Calu3 (cell line): ENCODE data around the gene LHFPL3. TPM values are rescaled to one million over a fixed set of nuclear protein-coding genes. Genes with fewer than 3 reads are reported as not detected.

Source experiments
- BruUV-seq: library from RNA; stranded (reverse); fragments of 400-500 nt; replicated peaks from 2 replicates; lab custom pipeline; 2021; lab: Mats Ljungman, UMichigan
- CTCF ChIA-PET: fragments of 300-600 bp; sonication (Branson Sonifier 250); formaldehyde crosslinking; loops from one replicate; lab custom pipeline; 2022; ENCODE audit warnings: antibody characterized with exemption; lab: Charles Lee
- DNase-seq: peaks from one replicate; pipeline ENCODE4 v3.0.0; 2022
- H3K27ac Mint-ChIP-seq: one replicate; pipeline ENCODE4 v1.8.0; 2022; ENCODE audit warnings: mixed read lengths; ENCODE audit not compliant: unreplicated experiment
- H3K27me3 Mint-ChIP-seq: one replicate; pipeline ENCODE4 v1.8.0; 2022; ENCODE audit warnings: mixed read lengths; ENCODE audit not compliant: unreplicated experiment
- H3K36me3 Mint-ChIP-seq: one replicate; pipeline ENCODE4 v1.8.0; 2022; ENCODE audit warnings: mild to moderate bottlenecking, moderate library complexity, mixed read lengths; ENCODE audit not compliant: insufficient read depth, unreplicated experiment
- H3K4me1 Mint-ChIP-seq: one replicate; pipeline ENCODE4 v1.8.0; 2022; ENCODE audit warnings: mild to moderate bottlenecking, low read depth, mixed read lengths; ENCODE audit not compliant: unreplicated experiment
- H3K4me3 Mint-ChIP-seq: one replicate; pipeline ENCODE4 v1.8.0; 2022; ENCODE audit warnings: mild to moderate bottlenecking, low read depth, moderate library complexity, mixed read lengths; ENCODE audit not compliant: unreplicated experiment
- H3K9me3 Mint-ChIP-seq: one replicate; pipeline ENCODE4 v1.8.0; 2022; ENCODE audit warnings: low read depth, mixed read lengths; ENCODE audit not compliant: unreplicated experiment
- CTCF ChIP-seq: fragments of 200-600 bp; IDR thresholded peaks from one replicate; pipeline ENCODE4 v1.8.0; 2022; ENCODE audit warnings: antibody characterized with exemption; ENCODE audit not compliant: unreplicated experiment
- intact Hi-C: fragments of 100-400 bp; cut with micrococcal nuclease; formaldehyde crosslinking; loops from one replicate; pipeline ENCODE4 v1.10.0; 2022; ENCODE audit not compliant: unreplicated experiment
- total RNA-seq: library from RNA; stranded (reverse); gene quantifications from 2 replicates; pipeline ENCODE4 v1.2.3, GENCODE V29; 2022

LHFPL3 gene
- total RNA-seq, 1 experiment from 2014 or later, result not detected

DNA sequence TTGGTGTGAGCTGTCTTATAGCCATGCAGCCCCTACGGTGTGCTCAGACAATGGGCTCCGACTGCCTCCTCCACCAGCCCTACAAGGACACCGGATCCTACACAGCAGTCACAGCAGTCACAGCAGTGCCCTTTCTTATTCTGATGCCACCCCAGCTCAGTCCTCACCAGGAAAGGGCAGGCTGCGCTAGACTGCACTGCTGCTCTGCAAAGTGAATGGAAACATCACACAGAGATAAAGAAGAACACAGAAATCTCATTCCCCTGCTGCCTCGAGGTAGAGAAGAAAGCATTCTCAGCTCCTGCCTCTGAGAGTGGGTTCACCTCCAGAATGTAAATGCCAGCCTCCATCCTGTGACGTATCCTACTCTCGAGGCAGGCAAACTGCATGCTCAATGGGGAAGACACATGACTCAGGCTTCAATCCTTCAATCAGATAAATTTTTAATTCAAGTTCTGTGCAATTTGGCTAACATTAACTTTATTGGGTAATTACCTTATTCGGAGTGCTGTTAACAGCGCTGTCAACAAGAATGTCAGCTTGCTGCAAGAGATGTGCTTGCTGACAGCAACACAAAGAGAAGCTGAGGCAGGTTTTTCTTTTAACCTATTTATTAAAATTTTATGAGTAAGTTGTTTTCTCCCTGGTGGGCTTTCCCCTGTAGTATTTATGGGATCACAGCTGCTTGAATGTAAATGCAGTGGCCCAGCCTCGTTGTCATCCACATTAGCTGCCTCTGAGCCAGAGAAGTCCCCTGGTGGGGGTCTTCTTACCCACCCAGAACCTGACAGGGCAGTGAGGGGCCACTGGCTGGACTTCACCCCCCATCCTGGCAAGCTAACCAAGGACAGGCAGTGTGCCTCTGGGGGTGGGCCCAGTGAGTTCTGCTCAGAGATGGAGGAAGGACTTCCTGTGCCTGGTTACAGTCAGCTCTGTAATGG lies 444.3 kb downstream of the LHFPL3 start:
- CTCF ChIA-PET, result no interaction called here
- no peak overlapping the region for H3K27ac Mint-ChIP-seq
- DNase-seq, result no peak
- H3K9me3 Mint-ChIP-seq, result no peaks in the 10 kb centered on the region
- no peak for TF ChIP-seq CTCF
- peaks cover 9% of the 10 kb centered on the region for H3K4me1 Mint-ChIP-seq
- intact Hi-C loops, result no loop called here
- H3K4me3 Mint-ChIP-seq, result no peak overlapping the region
- no TSS peak for BruUV-seq
- no peaks in the 10 kb centered on the region for H3K36me3 Mint-ChIP-seq
- peaks cover 29% of the 10 kb centered on the region for H3K27me3 Mint-ChIP-seq

- peaks cover 9% of the 10 kb centered on the region for H3K4me1 Mint-ChIP-seq
- H3K36me3 Mint-ChIP-seq, result no peaks in the 10 kb centered on the region
- CTCF ChIA-PET, result no interaction called here
- intact Hi-C loops, result no loop called here
- no peaks in the 10 kb centered on the region for H3K9me3 Mint-ChIP-seq
- TF ChIP-seq CTCF, result no peak
- no TSS peak for BruUV-seq
- H3K4me3 Mint-ChIP-seq, result no peak overlapping the region
- peaks cover 19% of the 10 kb centered on the region for H3K27me3 Mint-ChIP-seq
- H3K27ac Mint-ChIP-seq, result no peak overlapping the region
- DNase-seq, result no peak
These were observed 445.4 kb downstream of the LHFPL3 start for GRCh38 chr7:104773796-104774195.

DNA sequence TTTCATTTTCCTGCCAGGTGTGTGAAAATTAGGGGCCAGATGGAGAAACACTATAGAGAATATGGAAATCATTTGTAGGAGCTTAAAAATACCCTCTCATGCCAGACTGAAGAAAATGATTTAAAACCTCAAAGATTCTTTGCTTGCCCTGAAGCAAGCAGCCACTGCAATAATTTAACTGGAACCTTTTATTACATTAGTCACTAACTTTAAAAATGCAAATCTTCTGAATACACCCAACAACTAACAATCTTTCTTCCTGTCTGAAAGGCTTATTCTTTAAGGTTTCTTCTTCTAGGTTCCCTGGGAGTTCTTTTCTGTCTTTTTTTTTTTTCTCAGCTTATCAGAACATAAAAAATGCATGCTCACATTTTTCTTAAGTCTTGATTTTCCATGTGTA lies 447.1 kb downstream of the LHFPL3 start:
- intact Hi-C loops, result no loop called here
- no peak for DNase-seq
- CTCF ChIA-PET, result no interaction called here
- no peaks in the 10 kb centered on the region for H3K36me3 Mint-ChIP-seq
- H3K27me3 Mint-ChIP-seq, result peaks cover 11% of the 10 kb centered on the region
- no TSS peak for BruUV-seq
- peaks cover 9% of the 10 kb centered on the region for H3K4me1 Mint-ChIP-seq
- no peak overlapping the region for H3K27ac Mint-ChIP-seq
- no peaks in the 10 kb centered on the region for H3K9me3 Mint-ChIP-seq
- TF ChIP-seq CTCF, result no peak
- H3K4me3 Mint-ChIP-seq, result no peak overlapping the region

GRCh38 chr7:104777301-104777800 lies 448.9 kb downstream of the LHFPL3 start:
- Mint-ChIP-seq H3K27me3 (no peaks in the 10 kb centered on the region), H3K4me3 (no peak overlapping the region), H3K4me1 (peaks cover 9% of the 10 kb centered on the region), H3K27ac (no peak overlapping the region), H3K9me3 (no peaks in the 10 kb centered on the region), H3K36me3 (no peaks in the 10 kb centered on the region)
- CTCF ChIA-PET, result no interaction called here
- no peak for TF ChIP-seq CTCF
- DNase-seq, result no peak
- intact Hi-C loops, result no loop called here
- BruUV-seq, result no TSS peak
